Measurements from ENCODE around the gene BHLHE23. TPM values are rescaled to one million over a fixed set of nuclear protein-coding genes. Genes with fewer than 3 reads are reported as not detected.

The BHLHE23 gene
- polyA plus RNA-seq, 1 of the 3 experiments (the other 2 are of a cell fraction), result not detected

- TF ChIP-seq, protein P1, sequence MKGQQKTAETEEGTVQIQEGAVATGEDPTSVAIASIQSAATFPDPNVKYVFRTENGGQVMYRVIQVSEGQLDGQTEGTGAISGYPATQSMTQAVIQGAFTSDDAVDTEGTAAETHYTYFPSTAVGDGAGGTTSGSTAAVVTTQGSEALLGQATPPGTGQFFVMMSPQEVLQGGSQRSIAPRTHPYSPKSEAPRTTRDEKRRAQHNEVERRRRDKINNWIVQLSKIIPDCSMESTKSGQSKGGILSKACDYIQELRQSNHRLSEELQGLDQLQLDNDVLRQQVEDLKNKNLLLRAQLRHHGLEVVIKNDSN (IDR thresholded peaks at IDR 0.05; ENCODE audit: borderline replicate concordance, low read depth), result no peak
- TF ChIP-seq PBX3 (IDR thresholded peaks at IDR 0.05) (no peak), MXI1 (IDR thresholded peaks at IDR 0.05; ENCODE audit: low read depth, low read length) (0 out of 2 replicates have a peak, but pooled peaks have one; percentile 41), REST (IDR thresholded peaks at IDR 0.05; ENCODE audit: low read depth, low read length) (no peak), SMC3 (IDR thresholded peaks at IDR 0.05; ENCODE audit: low read depth, low read length) (peak; percentile 92), ELF1 (IDR thresholded peaks at IDR 0.05) (no peak)
Measured at GRCh38 chr20:62971950-62972844, 34.6 kb downstream of the BHLHE23 start (continued).

DNA sequence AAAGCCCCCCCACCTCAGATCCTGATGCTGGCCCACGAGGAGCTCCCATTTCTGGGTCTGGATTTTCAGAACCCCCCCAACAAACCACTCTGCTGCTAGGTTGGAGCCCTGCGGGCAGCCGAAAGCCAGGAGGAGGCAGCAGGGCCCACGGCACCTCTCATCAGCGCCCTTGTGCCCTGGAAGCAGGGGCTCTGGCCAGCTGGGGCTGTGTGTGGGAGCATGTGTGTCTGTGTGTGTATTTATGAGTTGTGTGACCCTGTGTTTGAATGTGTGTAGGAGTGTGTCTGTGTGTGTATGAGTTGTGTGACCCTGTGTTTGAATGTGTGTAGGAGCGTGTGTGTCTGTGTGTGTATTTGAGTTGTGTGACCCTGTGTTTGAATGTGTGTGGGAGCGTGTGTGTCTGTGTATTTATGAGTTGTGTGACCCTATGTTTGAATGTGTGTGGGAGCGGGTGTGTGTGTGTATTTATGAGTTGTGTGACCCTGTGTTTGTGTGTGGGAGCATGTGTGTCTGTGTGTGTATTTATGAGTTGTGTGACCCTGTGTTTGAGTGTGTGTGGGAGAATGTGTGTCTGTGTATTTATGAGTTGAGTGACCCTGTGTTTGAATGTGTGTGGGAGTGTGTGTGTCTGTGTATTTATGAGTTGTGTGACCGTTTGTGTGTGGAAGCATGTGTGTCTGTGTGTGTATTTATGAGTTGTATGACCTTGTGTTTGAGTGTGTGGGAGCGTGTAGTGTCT lies 35.4 kb downstream of the BHLHE23 start:
- H3K9me2 ChIP-seq, result no peaks in the 10 kb centered on the region
- H3K36me3 ChIP-seq (replicated peaks in 1 of 2; ENCODE audit: control insufficient read depth in 1 of 2, insufficient read depth in 2 of 2, low read length in 1 of 2), result no peaks in the 10 kb centered on the region
- no peak overlapping the region for H3K9ac ChIP-seq
- no peak overlapping the region for H3K4me3 ChIP-seq (ENCODE audit: low read depth in 2 of 2, low read length in 1 of 2)
- H3K4me1 ChIP-seq (ENCODE audit: control insufficient read depth in 1 of 2, insufficient read depth in 2 of 2, low read depth in 1 of 2, low read length in 1 of 2), result peaks cover 0 to 3% of the 10 kb centered on the region in 2 experiments; a peak in 1 of 4 replicates
- peaks cover 39% of the 10 kb centered on the region for H3K27me3 ChIP-seq (ENCODE audit: insufficient read depth)
- ChIA-PET POLR2A (no interaction called here), CTCF (interaction anchor here (0.9 to 2.3 kb wide), 12 partner anchors 8 to 206 kb away, joined by 3 to 24 read pairs (median 4); no protein-coding TSS in a partner anchor)
- 0 out of 2 replicates have a peak, but pooled peaks cover 3% of the 10 kb centered on the region for H4K20me1 ChIP-seq (ENCODE audit: insufficient read depth)
- H2AFZ ChIP-seq (ENCODE audit: low read depth), result no peak overlapping the region
- no peak overlapping the region for H3K4me2 ChIP-seq
- no peak for DNase-seq
- H3K9me3 ChIP-seq, result no peaks in the 10 kb centered on the region
- TF ChIP-seq FOXM1 (IDR thresholded peaks at IDR 0.05; ENCODE audit: low read depth), result no peak
- TF ChIP-seq USF2 (IDR thresholded peaks at IDR 0.05; ENCODE audit: borderline replicate concordance, low read depth, low read length), result no peak
- TF ChIP-seq SIN3A (IDR thresholded peaks at IDR 0.05; ENCODE audit: borderline replicate concordance, low read depth, low read length), result no peak
- no peak for TF ChIP-seq POLR2AphosphoS5 (IDR thresholded peaks at IDR 0.05; ENCODE audit: low read depth, low read length)
- no peak for TF ChIP-seq MEF2A (IDR thresholded peaks at IDR 0.05; ENCODE audit: borderline replicate concordance, low read depth)
- no peak for TF ChIP-seq EZH2phosphoT487 (IDR thresholded peaks at IDR 0.05; ENCODE audit: borderline replicate concordance, low read depth)
- TF ChIP-seq NRF1 (IDR thresholded peaks at IDR 0.05; ENCODE audit: low read depth, low read length), result no peak
- TF ChIP-seq YY1 (IDR thresholded peaks at IDR 0.05; ENCODE audit: low read depth), result no peak
- no peak for TF ChIP-seq CHD2 (IDR thresholded peaks at IDR 0.05; ENCODE audit: low read length, partially characterized antibody)
- no peak for TF ChIP-seq IRF3 (IDR thresholded peaks at IDR 0.05; ENCODE audit: low read depth, low read length)
- no peak for TF ChIP-seq TCF12 (IDR thresholded peaks at IDR 0.05)
- no peak for TF ChIP-seq JUND (IDR thresholded peaks at IDR 0.05)
- TF ChIP-seq GATA2 (CRISPR knock-in tag; IDR thresholded peaks at IDR 0.05), result no peak
- TF ChIP-seq SMC3 (IDR thresholded peaks at IDR 0.05; ENCODE audit: low read depth, low read length), result no peak
- TF ChIP-seq TEAD4 (IDR thresholded peaks at IDR 0.05; ENCODE audit: borderline replicate concordance, insufficient read depth), result no peak
- no peak for TF ChIP-seq MAX (IDR thresholded peaks at IDR 0.05; ENCODE audit: low read depth)
- H3K79me2 ChIP-seq (ENCODE audit: insufficient read depth), result no peaks in the 10 kb centered on the region
- H3F3A ChIP-seq (replicated peaks; ENCODE audit: insufficient read depth), result no peaks in the 10 kb centered on the region
- H3K27ac ChIP-seq (ENCODE audit: low read depth in 2 of 2, low read length in 1 of 2), result no peak overlapping the region
- WGBS (ENCODE audit: low lambda C conversion rate), result 60% methylated on average over 5 of the region's 10 CpGs

Measured in SK-N-SH (cell line).